ENCODE results near the gene DFFB. TPM values are rescaled to one million over a fixed set of nuclear protein-coding genes. Genes with fewer than 3 reads are reported as not detected.
A peak's percentile ranks its signal among the peaks of the same experiment; 100 is the strongest.

The DFFB gene
- total and polyA plus RNA-seq, 7 experiments from 2014 or later: 9.8 to 27.7 (median 14.9) TPM

DNA sequence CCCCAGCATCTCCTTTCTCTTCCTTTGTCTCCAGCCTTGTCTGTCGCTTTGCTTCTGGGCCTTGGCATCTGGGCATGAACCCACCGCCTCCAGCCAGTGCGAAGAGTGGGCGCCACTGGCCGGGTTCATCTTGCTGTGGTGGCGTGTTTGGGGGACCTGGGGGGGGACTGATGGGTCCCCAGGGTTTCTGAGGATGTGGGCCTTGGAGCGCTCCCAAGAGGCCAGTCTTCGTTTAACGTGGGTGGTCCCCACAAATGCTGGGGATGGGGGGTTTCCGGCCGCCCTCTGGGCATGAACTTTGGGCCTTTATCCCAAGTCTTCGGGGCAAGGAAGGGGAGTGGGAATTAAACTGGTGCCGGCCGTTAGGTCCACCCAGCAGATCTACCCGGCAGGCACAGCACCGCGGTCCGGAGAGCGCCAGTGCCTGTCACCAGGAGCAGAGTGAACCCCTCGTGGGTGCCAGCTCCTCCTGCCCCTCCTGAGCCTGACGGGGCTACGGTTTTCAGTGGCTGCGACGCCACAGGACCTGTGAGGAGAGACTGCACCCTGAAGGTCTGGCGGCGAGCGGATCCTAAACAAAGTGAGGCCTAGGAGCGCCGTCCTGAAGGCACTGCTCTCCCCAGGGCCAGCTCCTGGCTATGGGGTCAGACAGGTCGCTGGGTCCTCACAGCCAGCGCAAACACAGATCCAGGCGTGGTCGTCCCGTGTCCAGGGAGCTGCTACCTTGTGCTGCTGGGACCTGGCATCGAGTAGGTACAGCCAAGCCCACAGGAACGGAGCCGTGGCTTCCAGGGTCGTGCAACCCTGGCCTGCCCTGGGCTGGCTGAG, 54.9 kb downstream of the DFFB start:
- Histone ChIP-seq H3K27ac (ENCODE audit: low read depth, low read length) (no peak overlapping the region), H3K36me3 (ENCODE audit: control insufficient read depth in 2 of 3, insufficient read depth in 3 of 3, low read length in 3 of 3) (no peaks in the 10 kb centered on the region), H3K4me1 (ENCODE audit: control insufficient read depth in 2 of 2, insufficient read depth in 2 of 2, low read length in 2 of 2) (no peaks in the 10 kb centered on the region), H3K4me3 (ENCODE audit: low read length) (no peak overlapping the region), H3K9me3 (ENCODE audit: control insufficient read depth in 2 of 3, low read length in 3 of 3) (no peaks in the 10 kb centered on the region), H3K27me3 (ENCODE audit: control insufficient read depth in 2 of 2, insufficient read depth in 2 of 2, low read length in 2 of 2) (no peaks in the 10 kb centered on the region)
- Mint-ChIP-seq H3K27ac (no peak overlapping the region), H3K36me3 (no peaks in the 10 kb centered on the region), H3K9me3 (no peaks in the 10 kb centered on the region), H3K27me3 (peaks cover 0 to 5% (median 0%) of the 10 kb centered on the region in 5 donors), H3K4me1 (peaks cover 0 to 5% (median 1%) of the 10 kb centered on the region in 7 donors), H3K4me3 (peak overlapping the region in 1 of 10 donors; percentile 35)
- ChIA-PET CTCF (no interaction called here), POLR2A (no interaction called here)
- DNase-seq (no peak), ATAC-seq (no peak)
- intact Hi-C loops (cut with micrococcal nuclease): loop anchor here in 1 of 2 donors (5.0 to 10.0 kb wide), 2 partner anchors 913 to 1600 kb away; no protein-coding TSS in a partner anchor

DNA sequence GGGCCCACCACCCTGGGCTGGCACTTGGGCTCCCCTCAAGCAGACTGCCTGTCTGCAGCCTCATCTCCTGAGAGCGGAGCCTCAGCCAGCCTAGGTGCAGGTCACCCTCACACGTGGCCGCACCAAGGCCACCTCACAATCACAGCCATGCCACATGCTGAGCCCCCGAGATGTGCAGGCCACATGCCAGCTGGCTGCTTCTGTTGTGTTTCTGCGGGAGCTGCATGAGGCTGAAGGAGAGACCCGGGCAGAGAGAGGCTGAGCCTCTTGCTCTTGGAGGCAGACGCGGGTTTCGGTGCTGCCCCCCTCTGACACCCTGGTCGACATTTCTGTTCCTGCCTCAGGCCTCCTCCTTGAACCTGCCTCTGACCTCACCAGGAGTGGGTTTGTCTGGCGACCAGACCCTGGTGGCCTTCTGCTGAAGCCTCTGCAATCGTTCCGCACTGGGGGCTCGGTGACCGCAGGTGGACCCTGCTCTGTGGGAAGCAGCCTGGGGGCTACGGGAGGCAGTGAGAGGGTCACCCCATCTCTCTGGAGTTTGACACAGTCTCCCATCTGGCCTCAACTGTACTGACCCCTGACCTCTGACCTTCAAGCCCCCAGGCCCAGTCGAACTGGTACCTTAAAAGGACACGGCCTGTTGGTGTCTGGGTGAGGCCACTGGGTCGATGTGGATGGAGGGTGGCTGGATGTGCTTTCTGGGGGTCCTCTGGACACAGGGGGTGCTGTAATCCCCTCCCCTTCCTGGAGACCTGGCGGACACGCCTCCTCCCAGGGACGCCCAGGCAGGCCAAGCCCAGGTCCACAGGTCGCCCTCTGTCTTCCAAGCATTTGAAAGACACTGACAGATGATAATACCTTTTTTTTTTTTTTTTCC, 55.8 kb downstream of the DFFB start:
- POLR2A ChIA-PET: no interaction called here
- Histone ChIP-seq H3K27ac (ENCODE audit: low read depth, low read length) (no peak overlapping the region), H3K4me1 (ENCODE audit: control insufficient read depth in 2 of 2, insufficient read depth in 2 of 2, low read length in 2 of 2) (no peaks in the 10 kb centered on the region), H3K4me3 (ENCODE audit: low read length) (no peak overlapping the region), H3K36me3 (ENCODE audit: control insufficient read depth in 2 of 3, insufficient read depth in 3 of 3, low read length in 3 of 3) (no peaks in the 10 kb centered on the region), H3K27me3 (ENCODE audit: control insufficient read depth in 2 of 2, insufficient read depth in 2 of 2, low read length in 2 of 2) (no peaks in the 10 kb centered on the region), H3K9me3 (ENCODE audit: control insufficient read depth in 2 of 3, low read length in 3 of 3) (no peaks in the 10 kb centered on the region)
- H3K27ac Mint-ChIP-seq: no peak overlapping the region
- H3K4me3 Mint-ChIP-seq: no peak overlapping the region
- no peaks in the 10 kb centered on the region for H3K9me3 Mint-ChIP-seq
- no peak for ATAC-seq
- H3K27me3 Mint-ChIP-seq: peaks cover 0 to 5% (median 0%) of the 10 kb centered on the region in 5 donors
- DNase-seq: no peak
- intact Hi-C loops (cut with micrococcal nuclease): loop anchor here in 1 of 2 donors (5.0 to 10.0 kb wide), 2 partner anchors 912 to 1599 kb away; no protein-coding TSS in a partner anchor
- peaks cover 0 to 4% (median 0%) of the 10 kb centered on the region in 7 donors for H3K4me1 Mint-ChIP-seq
- H3K36me3 Mint-ChIP-seq: no peaks in the 10 kb centered on the region
- CTCF ChIA-PET: no interaction called here

DNA sequence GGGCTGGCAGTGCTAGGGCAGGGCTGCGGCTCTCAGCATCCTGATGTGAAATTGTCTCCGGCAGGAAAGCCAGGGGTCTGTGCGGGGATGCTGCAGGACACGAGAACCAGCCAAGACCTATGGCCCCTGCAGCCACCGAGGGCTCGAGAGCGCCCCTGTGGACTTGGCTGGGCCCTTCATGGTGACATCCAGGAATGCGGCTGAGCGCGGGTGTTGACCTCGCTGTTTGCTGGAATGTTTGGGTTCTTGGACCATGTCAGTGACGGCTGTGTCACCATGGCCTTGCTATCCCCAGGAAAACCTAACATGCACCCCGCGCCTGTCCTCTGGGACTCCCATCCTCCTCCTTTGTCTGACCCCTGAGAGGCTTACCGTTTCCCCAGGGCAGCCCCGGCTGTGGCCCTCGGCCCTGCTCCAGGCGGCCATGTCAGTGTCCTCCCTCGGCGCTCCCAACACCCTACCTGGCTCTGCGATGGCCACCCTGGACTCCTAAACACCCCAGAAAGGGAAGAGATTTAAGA, 57.1 kb downstream of the DFFB start:
- H3K4me1 Mint-ChIP-seq: peaks cover 0 to 4% (median 0%) of the 10 kb centered on the region in 7 donors
- H3K4me3 ChIP-seq (ENCODE audit: low read length): no peak overlapping the region
- H3K27me3 Mint-ChIP-seq: peaks cover 0 to 5% (median 0%) of the 10 kb centered on the region in 5 donors
- ChIA-PET POLR2A (no interaction called here), CTCF (interaction anchor here (0.8 kb wide), 1 partner anchor 15 kb away, joined by 3 read pairs; no protein-coding TSS in a partner anchor)
- no peaks in the 10 kb centered on the region for H3K36me3 ChIP-seq (ENCODE audit: control insufficient read depth in 2 of 3, insufficient read depth in 3 of 3, low read length in 3 of 3)
- no peak overlapping the region for H3K27ac ChIP-seq (ENCODE audit: low read depth, low read length)
- no peak for DNase-seq
- no peaks in the 10 kb centered on the region for H3K27me3 ChIP-seq (ENCODE audit: control insufficient read depth in 2 of 2, insufficient read depth in 2 of 2, low read length in 2 of 2)
- H3K9me3 ChIP-seq (ENCODE audit: control insufficient read depth in 2 of 3, low read length in 3 of 3): no peaks in the 10 kb centered on the region
- no peak for ATAC-seq
- intact Hi-C loops (cut with micrococcal nuclease): loop anchor here in 1 of 2 donors (5.0 to 10.0 kb wide), 2 partner anchors 910 to 1598 kb away; no protein-coding TSS in a partner anchor
- H3K36me3 Mint-ChIP-seq: no peaks in the 10 kb centered on the region
- no peaks in the 10 kb centered on the region for H3K9me3 Mint-ChIP-seq
- H3K27ac Mint-ChIP-seq: no peak overlapping the region
- H3K4me1 ChIP-seq (ENCODE audit: control insufficient read depth in 2 of 2, insufficient read depth in 2 of 2, low read length in 2 of 2): no peaks in the 10 kb centered on the region
- no peak overlapping the region for H3K4me3 Mint-ChIP-seq

DNA sequence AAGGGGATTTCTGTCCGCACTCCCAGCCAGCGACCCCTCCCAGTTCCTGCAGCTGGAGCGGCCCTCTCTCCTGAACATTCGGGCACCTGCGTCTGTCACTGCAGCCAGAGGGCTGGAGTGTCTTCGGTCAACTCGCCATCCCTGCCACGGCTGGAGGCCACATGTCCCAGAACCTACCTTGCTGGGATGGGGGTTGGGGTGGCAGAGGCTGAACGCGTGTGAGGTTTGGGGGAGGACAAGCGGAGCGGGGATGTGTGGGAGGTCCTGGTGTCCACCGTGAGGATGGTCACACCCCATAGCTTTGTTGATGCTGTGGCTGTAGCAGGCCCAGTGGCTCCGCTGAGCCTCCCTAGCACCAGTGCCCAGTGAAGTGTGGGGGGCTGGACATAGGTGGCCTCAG, 57.6 kb downstream of the DFFB start:
- Mint-ChIP-seq H3K4me1 (peaks cover 0 to 4% (median 0%) of the 10 kb centered on the region in 7 donors), H3K27me3 (peaks cover 0 to 5% (median 0%) of the 10 kb centered on the region in 5 donors), H3K36me3 (no peaks in the 10 kb centered on the region), H3K27ac (no peak overlapping the region), H3K9me3 (no peaks in the 10 kb centered on the region), H3K4me3 (no peak overlapping the region)
- Histone ChIP-seq H3K4me1 (ENCODE audit: control insufficient read depth in 2 of 2, insufficient read depth in 2 of 2, low read length in 2 of 2) (no peaks in the 10 kb centered on the region), H3K9me3 (ENCODE audit: control insufficient read depth in 2 of 3, low read length in 3 of 3) (no peaks in the 10 kb centered on the region), H3K36me3 (ENCODE audit: control insufficient read depth in 2 of 3, insufficient read depth in 3 of 3, low read length in 3 of 3) (no peaks in the 10 kb centered on the region), H3K4me3 (ENCODE audit: low read length) (no peak overlapping the region), H3K27ac (ENCODE audit: low read depth, low read length) (no peak overlapping the region), H3K27me3 (ENCODE audit: control insufficient read depth in 2 of 2, insufficient read depth in 2 of 2, low read length in 2 of 2) (no peaks in the 10 kb centered on the region)
- no peak for DNase-seq
- intact Hi-C loops (cut with micrococcal nuclease): loop anchor here in 1 of 2 donors (5.0 to 10.0 kb wide), 2 partner anchors 910 to 1597 kb away; no protein-coding TSS in a partner anchor
- ChIA-PET POLR2A (no interaction called here), CTCF (no interaction called here)
- no peak for ATAC-seq

DNA sequence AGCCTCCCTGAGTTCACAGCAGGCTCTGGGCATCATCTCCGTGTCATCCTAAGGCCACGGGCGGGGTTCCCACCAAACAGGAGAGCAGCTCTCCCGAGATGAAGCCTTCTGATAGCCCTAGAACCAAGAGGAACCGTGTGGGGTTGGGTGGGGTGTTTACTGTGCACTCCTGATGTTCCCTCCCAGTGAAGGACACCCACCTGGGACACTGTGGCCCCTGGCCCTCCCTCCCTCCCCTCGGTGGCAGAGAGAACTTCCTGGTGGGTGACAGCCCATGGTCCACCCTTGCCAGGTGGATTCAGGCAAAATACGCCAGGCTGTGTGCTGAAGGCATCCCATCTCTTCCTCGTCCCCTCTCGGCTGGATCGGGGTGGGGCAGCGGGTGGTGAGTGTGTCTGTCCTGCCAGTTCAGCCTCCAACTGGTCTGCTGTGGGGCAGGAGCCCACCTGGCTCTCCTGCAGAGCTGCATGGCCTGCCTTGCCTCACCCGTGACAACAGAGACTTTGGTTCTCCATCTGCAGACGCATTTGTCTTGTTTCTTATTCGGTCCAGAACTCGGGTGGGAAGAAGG, 58.4 kb downstream of the DFFB start:
- Mint-ChIP-seq H3K4me3 (no peak overlapping the region), H3K9me3 (no peaks in the 10 kb centered on the region), H3K27ac (no peak overlapping the region), H3K27me3 (peaks cover 0 to 7% (median 0%) of the 10 kb centered on the region in 5 donors), H3K4me1 (peaks cover 0 to 4% (median 0%) of the 10 kb centered on the region in 7 donors), H3K36me3 (no peaks in the 10 kb centered on the region)
- Histone ChIP-seq H3K27ac (ENCODE audit: low read depth, low read length) (no peak overlapping the region), H3K36me3 (ENCODE audit: control insufficient read depth in 2 of 3, insufficient read depth in 3 of 3, low read length in 3 of 3) (no peaks in the 10 kb centered on the region), H3K4me1 (ENCODE audit: control insufficient read depth in 2 of 2, insufficient read depth in 2 of 2, low read length in 2 of 2) (no peaks in the 10 kb centered on the region), H3K4me3 (ENCODE audit: low read length) (no peak overlapping the region), H3K9me3 (ENCODE audit: control insufficient read depth in 2 of 3, low read length in 3 of 3) (no peaks in the 10 kb centered on the region), H3K27me3 (ENCODE audit: control insufficient read depth in 2 of 2, insufficient read depth in 2 of 2, low read length in 2 of 2) (no peaks in the 10 kb centered on the region)
- DNase-seq (no peak), ATAC-seq (no peak)
- ChIA-PET POLR2A (no interaction called here), CTCF (no interaction called here)
- intact Hi-C loops (cut with micrococcal nuclease): loop anchor here in 1 of 2 donors (10.0 kb wide), 1 partner anchor 909 kb away; no protein-coding TSS in a partner anchor

DNA sequence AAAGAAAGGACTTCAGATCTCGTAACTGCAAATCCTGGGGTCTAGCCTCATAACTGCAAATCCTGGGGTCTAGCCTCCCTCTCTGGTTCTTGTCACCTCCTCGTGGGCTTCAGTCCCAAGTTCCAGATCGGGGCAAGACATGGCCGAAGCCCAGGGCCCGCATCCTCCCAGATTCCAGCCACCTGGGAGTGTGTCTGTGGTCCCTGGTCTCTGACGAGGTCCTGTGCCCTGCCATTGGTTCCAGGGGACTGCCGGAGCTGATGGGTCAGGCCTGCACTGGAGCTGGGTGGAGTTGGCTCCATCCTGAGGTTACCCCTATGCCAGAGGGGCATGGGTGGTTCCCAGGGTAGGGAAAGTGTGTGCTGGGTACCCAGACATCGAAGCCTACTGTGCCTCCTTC, 60.5 kb downstream of the DFFB start:
- ChIA-PET POLR2A (no interaction called here), CTCF (no interaction called here)
- no peaks in the 10 kb centered on the region for H3K27me3 ChIP-seq (ENCODE audit: control insufficient read depth in 2 of 2, insufficient read depth in 2 of 2, low read length in 2 of 2)
- Mint-ChIP-seq H3K27me3 (peaks cover 0 to 12% (median 0%) of the 10 kb centered on the region in 5 donors), H3K4me1 (peaks cover 0 to 4% (median 0%) of the 10 kb centered on the region in 7 donors), H3K4me3 (no peak overlapping the region), H3K9me3 (no peaks in the 10 kb centered on the region), H3K27ac (no peak overlapping the region), H3K36me3 (no peaks in the 10 kb centered on the region)
- H3K4me1 ChIP-seq (ENCODE audit: control insufficient read depth in 2 of 2, insufficient read depth in 2 of 2, low read length in 2 of 2): no peaks in the 10 kb centered on the region
- no peak for ATAC-seq
- no peak overlapping the region for H3K27ac ChIP-seq (ENCODE audit: low read depth, low read length)
- H3K4me3 ChIP-seq (ENCODE audit: low read length): no peak overlapping the region
- intact Hi-C loops (cut with micrococcal nuclease): loop anchor here in 1 of 2 donors (10.0 kb wide), 1 partner anchor 907 kb away; no protein-coding TSS in a partner anchor
- DNase-seq: no peak
- no peaks in the 10 kb centered on the region for H3K36me3 ChIP-seq (ENCODE audit: control insufficient read depth in 2 of 3, insufficient read depth in 3 of 3, low read length in 3 of 3)
- no peaks in the 10 kb centered on the region for H3K9me3 ChIP-seq (ENCODE audit: control insufficient read depth in 2 of 3, low read length in 3 of 3)

Data from naive thymus-derived CD4-positive, alpha-beta T cell (primary cell).